ENCODE measurements around the gene ARHGAP19.

ARHGAP19 gene, protein sequence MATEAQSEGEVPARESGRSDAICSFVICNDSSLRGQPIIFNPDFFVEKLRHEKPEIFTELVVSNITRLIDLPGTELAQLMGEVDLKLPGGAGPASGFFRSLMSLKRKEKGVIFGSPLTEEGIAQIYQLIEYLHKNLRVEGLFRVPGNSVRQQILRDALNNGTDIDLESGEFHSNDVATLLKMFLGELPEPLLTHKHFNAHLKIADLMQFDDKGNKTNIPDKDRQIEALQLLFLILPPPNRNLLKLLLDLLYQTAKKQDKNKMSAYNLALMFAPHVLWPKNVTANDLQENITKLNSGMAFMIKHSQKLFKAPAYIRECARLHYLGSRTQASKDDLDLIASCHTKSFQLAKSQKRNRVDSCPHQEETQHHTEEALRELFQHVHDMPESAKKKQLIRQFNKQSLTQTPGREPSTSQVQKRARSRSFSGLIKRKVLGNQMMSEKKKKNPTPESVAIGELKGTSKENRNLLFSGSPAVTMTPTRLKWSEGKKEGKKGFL

DNA sequence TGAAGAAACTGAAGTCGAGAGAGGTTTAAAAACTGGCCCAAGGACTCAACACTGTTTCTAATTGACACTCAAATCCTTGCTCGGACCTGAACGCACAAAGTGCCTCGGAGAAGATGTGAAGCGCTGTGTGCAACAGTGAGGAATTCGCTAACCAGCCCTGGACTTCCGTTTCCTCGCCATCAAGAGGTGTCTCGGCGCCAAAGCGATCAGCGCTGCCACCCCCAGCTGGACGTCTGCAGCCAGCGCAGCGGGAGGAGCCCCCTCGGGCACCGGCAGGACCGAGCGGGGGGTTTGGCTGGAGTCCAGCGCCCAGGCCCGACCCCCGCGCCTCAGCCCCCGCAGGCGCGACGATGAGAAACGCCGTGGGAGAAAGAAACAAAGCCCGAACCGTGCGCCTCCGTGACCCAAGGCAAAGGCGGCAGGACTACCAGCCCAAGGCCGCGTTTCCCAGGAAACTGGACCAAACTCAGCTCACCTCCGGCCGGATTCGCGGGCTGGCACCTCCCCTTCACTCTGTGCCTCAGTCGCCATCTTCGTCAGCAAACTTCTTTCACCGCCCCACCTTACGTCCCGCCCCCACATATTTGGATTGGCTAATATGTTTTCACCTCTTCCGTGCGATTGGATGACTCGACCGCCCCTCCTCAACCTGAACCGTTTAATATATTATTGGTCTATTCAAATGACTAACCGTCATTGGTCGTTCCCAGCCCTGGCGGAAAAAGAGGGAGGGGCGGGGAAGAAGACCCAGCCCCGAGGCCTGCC, at the start of gene ARHGAP19:
TSS of gene ARHGAP19 (minus strand) at position 541 of the 765 bp plus-strand sequence. CDS start at position 531, 10 bp downstream.
- peak; percentile 83 to 93 for DNase-seq (ENCODE audit: low read depth in 2 of 2)

DNA sequence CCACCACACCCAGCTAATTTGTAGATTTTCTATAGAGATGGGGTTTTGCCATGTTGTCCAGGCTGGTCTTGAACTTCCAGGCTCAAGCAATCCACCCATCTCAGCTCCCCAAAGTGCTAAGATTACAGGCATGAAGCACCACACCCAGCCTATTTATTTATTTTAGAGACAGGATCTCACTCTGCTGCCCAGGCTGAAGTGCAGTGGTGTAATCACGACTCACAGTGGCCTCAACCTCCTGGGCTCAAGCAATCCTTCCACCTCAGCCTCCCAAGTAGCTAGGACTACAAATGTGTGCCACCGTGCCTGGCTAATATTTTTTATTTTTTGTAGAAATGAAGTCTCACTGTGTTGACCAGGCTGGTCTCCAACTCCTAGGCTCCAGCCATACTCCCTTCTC, 49.0 kb upstream of the ARHGAP19 start:
- no peak for DNase-seq (ENCODE audit: low read depth in 2 of 2)

DNA sequence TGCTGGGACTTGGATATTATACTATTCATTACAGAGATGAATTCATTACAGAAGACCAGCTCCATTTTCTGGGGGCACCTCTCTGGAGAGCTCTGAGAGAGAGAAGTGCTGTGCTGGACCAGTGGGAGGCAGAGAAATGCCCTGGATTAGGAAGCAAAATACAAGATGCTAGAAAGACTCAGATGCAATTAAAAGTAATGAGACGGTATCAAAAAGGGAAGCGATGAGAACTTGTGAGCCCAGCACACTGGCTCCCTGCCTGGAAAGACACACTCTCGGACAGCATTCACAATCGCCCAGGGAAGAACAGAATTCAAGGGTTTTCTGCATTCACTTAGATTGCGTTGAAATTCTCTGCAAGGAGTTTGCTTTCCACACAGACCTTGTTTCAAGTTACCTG, 45.6 kb upstream of the ARHGAP19 start:
- no peak for DNase-seq (ENCODE audit: low read depth in 2 of 2)

DNA sequence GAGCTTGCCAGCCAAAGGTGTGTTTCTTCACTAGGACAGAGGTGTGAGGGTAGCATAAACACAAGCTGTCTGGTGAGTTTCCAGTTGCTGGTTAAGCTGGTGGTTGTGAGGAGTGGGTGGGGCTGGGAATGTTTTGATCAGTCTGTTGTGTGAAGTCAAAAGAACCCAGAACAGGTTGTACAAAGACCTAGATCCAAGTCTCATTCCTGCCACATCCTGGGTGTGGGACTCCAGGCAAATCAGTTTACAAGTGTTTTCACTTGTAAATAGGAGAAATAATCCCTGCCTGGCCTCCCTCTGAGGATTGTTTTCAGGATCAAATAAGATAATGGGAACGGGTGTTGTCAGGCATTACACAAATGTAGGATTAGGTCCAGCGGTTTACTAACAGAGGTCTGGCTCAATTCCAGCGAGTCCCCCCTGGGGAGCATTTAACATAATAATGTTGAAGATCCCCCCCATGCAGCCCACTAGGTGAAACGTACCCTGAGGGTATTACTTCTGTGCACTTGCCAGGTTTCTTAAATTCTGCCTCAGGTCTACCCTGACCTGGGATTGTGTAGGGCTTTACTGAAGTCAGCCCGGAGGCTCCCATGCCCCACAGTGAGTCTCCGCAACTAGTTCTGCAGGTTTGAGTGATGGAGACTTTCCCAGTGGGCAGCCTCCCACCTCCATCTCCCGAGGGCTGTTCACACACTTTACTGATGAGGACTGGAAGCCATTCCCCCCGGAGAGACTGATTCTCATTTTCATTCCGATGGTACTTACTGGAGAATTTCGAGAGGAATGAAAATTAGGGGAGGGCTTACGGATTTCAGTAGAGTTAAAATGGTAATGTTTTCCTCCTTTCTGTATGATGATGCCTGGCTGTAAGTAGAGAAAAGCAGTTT, 44.8 kb upstream of the ARHGAP19 start:
- DNase-seq (ENCODE audit: low read depth in 2 of 2), result no peak

DNA sequence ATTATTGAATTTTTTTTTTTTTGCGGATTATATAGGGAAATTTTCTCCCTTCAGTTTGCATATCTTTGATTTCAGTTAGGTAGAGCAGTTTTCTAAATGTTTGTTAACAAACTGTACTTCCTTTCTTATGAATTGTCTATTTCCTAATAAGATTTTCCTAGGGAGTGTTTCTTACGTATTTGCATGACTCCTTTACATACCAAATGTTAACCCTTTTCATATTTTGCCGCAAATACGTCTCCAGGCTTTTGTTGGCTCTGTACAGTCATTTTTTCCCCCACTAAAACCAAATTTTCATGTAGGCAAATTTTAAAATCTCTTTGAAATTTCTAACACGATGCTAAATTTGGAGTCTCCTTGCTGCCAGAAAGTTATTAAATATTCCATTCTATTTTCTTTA, 44.0 kb upstream of the ARHGAP19 start:
- DNase-seq (ENCODE audit: low read depth in 2 of 2), result no peak

DNA sequence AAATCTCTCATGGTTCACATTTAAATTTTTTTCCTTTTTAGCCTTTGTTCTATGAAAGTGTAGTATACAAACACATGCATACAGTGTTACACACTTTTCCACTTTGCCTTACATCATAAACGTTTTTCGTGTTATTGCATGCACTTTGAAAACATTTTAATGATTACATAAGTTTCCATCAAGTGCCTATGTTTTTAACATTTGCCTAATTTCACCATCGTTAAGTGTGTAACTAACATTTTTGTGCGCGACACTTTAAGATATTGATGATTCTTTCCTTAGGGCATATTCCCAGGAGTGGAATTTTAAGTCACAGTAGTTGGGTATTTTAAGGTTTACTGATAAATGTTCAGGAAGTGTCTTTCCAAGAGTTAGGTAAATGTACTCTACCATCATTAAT, 43.6 kb upstream of the ARHGAP19 start:
- no peak for DNase-seq (ENCODE audit: low read depth in 2 of 2)

DNA sequence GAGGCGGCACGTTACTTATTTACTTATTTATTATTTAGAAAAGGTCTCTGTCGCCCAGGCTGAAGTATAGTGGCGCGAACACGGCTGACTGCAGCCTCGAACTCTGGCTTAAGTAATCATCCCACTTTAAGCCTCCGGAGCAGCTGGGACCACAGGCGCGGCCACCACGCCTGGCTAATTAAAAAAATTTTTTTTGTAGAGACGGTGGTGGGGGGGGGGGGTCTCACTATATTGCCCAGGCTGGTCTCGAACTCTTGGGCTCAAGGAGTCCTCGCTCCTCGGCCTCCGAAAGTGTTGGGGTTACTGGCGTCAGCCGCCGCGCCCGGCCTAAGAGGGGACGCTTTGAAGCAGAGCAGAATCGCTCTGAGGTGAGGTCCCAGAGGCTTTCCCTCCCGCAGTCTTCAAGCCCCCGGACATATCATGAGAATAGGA, 42.8 kb upstream of the ARHGAP19 start:
- DNase-seq (ENCODE audit: low read depth in 2 of 2), result no peak

DNA sequence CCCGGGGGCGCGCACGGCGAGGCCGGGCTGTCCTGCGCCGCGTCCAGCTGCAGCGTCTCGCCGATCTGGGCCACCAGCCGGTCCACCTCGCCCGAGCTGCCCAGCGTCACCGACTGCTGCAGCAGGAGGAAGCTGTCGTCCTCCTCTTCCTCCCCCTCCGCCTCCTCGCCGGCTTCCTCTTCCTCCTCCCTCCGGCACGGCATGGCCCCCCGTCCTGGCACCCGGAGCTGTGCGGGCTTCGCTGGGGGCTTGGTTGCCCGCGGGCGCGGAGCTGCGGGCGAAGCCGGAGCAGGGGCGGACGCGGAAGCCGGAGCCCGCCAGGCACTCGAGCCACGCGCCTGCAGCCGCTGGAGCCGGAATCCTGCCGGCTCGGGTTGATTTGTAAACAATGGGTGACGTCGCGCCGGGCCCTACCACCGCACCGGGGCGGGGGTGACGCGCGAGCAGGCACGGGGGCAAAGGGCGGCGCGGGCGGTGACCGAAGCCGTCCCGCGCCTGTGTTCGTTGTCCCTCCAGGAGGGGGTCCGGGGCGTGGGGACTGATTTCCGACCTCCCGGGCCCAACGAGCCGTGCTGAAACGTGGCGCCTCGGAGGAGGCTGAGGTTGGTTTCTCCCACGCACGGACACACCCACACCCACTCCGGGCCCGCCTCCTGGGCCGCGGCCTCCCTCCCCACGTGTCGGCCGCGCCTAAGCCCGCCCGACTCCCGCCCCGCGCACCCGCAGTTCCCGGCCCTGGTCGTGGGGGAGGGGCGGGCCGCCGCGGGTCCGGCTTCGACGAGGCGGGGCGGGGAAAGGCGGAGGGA, 42.1 kb upstream of the ARHGAP19 start, which contains the start of gene FRAT2:
TSS of gene FRAT2 (minus strand) at position 360 of the 806 bp plus-strand sequence. CDS start at position 203, 157 bp downstream.
- DNase-seq (ENCODE audit: low read depth in 2 of 2), result peak; percentile 76 to 82

DNA sequence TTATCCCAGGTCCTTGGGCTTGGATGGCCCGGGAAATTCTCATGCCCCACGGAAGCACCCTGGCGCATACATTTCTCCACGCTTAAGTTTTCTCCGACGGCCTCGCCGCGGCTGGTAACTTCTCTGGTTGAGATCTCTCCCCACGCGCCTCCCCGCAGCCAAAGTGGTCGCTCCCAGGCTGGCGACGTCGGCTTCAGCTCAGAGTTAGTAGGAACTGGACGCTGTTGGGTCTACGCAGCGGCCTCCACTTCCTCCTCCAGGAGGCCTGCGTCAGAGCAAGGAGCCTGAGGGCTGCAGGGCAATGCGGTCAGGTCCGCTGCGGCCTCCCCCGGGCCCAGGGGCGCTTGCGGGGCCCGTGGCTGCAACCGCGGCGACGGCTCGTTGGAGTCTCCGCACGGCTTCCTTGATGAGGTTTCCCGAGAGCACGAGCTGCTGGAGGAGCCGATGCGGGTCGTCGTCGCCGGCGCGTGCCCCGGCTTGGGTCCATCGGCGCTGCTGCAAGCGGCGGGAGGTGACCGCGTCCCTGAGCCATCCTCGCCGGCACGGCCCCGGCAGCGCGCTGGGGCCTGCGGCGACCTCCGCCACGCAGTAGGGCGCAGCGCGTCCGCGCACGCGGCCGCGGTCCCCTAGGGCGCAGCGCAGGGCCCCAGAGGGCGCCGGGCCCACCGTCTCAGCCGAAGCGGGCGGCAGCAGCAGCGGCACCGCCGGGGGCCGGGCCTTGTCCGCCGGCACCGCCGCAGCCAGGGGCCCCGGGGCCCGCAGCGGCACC, 41.3 kb upstream of the ARHGAP19 start:
- DNase-seq (ENCODE audit: low read depth in 2 of 2), result peak; percentile 28 to 33

DNA sequence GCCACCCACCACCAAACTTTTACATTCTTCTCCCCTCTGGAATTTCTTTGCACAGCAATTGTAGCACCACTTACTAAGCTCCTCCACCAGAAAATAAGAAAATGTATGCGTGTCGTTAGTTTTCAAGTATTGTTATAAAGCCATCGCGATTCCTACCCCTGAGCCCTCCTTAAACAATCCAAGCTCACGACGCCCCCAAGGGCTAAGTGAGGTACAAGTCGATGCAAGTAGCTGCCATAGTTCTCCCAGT, 40.8 kb upstream of the ARHGAP19 start:
- no peak for DNase-seq (ENCODE audit: low read depth in 2 of 2)

DNA sequence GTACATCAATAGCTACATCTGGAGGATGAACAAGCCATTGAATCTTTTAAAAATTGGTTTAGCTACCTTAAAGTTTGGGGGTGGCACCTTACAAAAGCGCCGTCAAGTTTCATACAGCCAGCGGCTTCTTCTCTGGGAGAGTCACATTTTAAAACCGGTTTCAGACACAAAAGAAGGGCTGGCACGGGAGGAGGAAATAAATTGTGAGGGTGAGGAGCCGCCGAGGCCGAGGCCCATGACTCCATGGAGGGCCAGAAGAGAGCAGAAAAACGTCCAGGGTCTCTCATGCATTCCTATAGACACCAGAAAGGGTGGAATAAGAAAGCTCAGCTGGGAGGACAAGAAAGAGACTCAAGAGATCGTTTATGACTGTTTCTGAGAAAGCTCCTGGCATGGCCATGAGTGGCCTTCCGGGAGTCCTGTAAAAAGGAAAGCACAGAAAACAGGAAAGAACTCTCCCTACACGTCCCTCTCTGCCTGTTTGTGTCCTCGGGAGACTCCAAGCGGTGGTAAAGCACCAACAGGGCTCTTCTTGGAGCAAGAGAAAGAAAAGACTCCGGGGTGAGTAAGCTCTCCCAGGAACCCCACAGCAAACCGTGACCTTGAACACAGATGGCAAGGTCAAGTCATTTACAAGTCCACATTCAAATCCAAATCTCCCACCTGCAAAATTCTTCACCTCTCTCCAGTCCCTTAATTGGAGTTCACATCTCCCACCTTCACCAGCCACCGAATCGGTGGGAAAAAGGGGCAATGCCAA, 40.3 kb upstream of the ARHGAP19 start:
- no peak for DNase-seq (ENCODE audit: low read depth in 2 of 2)

DNA sequence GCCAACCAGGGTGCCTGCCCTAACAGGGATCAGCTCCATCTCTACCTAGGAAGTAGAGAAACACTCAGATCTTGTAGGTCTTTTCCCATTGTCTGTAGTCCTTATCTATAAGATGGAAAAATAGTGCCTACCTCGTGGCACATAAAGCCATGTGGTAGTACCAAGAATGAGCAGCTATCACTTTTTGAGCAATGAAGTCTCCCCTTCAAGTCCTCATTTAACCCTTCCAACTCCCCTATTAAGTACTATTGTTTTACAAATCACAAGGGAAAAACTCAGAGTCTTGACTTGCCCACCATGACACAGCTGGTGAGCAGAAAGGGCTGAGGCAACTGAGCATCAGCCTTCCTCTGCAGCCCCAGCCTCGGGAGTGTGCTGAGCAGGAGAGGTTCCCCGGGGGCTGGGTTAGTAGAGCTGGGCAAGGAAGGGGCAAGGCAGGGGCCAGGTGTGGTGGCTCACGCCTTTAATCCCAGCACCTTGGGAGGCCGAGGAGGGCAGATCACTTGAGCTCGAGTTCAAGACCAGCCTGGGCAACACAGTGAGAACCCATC, 38.8 kb upstream of the ARHGAP19 start:
- no peak for DNase-seq (ENCODE audit: low read depth in 2 of 2)

DNA sequence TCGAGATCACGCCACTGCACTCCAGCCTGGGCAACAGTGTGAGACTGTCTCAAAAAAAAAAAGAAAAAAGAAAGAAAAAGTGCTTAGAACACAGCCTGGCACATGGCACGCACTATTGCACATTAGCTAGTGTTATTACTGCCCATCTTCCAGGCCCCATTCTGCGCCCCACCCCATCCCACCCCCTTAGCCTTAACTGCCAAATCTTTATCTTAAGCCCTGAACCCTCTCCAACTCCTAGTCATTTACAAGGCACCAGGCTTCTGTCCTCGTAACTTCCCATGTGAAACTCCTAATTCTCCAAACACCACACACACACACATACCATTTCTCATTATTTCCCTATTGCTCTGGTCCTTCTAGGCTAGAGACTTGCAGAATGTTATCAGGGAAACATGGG, 37.3 kb upstream of the ARHGAP19 start:
- no peak for DNase-seq (ENCODE audit: low read depth in 2 of 2)

DNA sequence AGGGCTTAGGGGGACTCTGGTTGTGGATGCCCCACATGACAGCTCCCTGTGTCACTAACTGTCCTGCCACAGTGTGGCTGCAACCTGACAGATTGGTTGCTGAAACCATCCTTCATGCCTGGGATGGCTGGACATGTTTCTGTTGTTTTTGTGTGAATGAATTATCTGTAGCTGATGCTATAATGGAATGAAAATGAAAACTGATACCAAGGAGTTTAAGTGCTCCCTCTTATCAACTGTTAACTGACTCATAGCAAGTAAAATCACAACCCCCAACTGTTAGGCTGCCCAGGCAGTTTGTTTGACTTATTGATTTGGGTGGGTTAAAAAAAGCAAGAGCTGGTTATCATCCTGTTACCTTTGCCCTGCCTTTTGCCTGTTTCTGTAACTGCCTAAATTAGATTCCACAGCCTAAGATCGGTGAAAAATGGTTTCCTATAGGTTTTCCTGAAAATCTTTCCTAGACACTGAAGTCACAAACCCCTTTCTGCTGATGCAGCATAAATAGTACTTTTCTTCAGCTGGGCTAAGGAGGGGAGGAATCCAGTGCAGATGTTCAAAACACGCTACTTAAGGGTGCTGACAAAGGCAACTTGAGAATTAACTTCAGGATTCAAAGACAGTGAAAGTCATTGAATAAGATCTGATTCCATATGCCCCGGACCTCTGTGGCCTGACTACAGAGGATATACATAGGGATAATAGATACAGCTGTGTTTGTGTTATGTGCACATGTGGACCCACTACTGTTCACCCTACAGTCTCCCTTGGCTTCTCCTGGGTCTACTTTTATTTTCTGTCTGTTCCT, 36.4 kb upstream of the ARHGAP19 start:
- DNase-seq (ENCODE audit: low read depth in 2 of 2), result no peak

DNA sequence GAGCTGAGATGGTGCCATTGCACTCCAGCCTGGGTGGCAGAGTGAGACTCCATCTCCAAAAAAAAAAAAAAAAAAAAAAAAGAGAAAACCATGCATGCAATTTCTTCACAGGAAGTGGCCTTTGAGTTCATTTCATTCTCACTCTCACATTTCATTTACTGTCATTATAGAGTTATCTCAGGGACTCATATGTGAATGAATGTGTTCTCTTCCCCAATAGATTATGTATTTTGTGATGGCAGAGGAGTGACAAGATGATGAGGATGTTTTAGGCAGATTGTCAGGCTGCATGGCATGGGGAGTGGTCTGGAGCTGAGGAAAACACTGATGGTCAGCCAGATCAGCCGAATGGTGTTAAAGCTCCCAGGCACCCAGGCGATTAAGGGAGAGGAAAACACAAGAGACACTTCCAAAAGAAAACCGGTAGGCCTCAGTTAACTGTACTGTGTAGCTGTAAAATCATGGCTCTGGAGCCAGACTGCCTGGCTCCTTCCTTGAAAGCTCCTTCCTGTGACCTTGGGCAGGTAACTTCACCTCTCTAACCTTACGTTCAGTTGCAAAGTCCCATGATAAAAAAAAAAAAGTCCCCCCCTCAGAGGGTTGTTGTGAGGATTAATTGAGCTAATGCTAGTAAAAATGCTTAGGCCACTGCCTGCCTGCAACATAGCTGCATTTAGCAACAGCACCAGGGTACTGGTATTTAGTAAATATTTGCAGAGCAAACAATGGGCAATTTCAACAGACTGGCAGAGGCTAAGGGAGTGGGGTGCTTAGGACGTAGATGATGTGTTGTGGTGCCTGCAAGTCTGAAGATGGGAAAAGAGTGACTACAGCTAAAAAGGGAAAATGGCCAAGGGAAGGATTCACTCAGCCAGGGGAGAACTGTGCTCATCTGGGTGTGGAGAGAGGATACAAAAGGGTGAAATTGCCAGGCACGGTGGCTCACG, 35.2 kb upstream of the ARHGAP19 start:
- no peak for DNase-seq (ENCODE audit: low read depth in 2 of 2)

DNA sequence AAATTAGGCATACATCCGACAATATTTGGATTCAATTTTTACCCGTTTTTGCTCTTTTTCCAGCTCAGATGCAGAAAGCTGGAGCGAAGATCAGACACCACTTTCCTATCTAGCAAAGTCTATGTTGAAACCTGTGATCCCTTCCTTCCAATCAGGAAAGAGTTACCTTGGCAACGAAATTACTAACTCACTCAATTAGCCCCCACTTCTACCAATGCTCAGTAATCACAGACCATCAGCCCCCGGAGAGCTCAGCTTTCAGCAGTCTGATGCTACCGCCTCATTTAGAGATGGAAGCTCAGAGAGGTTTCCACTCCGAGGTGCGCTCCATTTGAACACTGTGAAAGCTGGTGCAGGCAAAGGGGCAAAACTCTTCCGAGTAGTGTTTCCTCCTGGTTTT, 33.3 kb upstream of the ARHGAP19 start:
- DNase-seq (ENCODE audit: low read depth in 2 of 2), result no peak

DNA sequence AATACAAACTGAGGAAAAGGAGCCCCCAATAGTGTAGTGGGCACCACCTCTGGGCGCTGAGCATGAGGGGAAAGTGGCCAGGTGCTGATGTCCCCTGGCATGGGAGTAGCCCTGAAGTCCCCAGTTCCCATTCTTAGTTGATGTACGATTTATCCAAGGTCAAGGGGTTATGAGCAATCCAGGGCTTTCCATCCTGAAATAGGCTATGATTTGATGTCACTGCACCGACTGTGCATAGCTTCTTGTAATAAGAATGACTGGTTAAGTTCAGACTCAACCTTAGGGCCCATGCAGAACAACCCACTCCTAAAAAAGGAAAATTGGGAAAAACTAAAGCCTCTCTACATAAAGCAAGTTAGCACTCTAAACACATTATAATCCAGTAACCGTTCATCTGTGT, 31.1 kb upstream of the ARHGAP19 start:
- DNase-seq (ENCODE audit: low read depth in 2 of 2), result no peak

All from stimulated activated CD4-positive, alpha-beta T cell treated with anti-CD3 and anti-CD28 coated beads, Interleukin-4, amount 100 ng/mL, for 48 hours (primary cell).